HepG2 (cell line): ENCODE results near the gene NAT9. TPM values are rescaled to one million over a fixed set of nuclear protein-coding genes. Genes with fewer than 3 reads are reported as not detected.

Experiments
- ATAC-seq: fragments of 200-7000 bp; cut with Tn5 transposase; 3 replicates; pipeline ENCODE4 v1.9.1; 2020; ENCODE audit warnings: mild to moderate bottlenecking, moderate library complexity
- BruUV-seq: library from RNA; stranded (reverse); fragments of 400-500 nt; replicated peaks from 2 replicates; lab custom pipeline; 2021; lab: Mats Ljungman, UMichigan
- CTCF ChIA-PET: fragments of 300-600 bp; formaldehyde crosslinking; extraction: SDS; loops from one replicate; lab custom pipeline; 2021; ENCODE audit warnings: low total read pairs, inconsistent platforms, low intra/inter-chr PET ratio; lab: Yijun Ruan, JAX
- POLR2A ChIA-PET: fragments of 350-600 bp; sonication (Branson Sonifier 250); formaldehyde crosslinking; loops from one replicate; lab custom pipeline; 2020; ENCODE audit warnings: antibody characterized with exemption, inconsistent platforms; lab: Yijun Ruan, JAX
- DNase-seq: peaks from one replicate; pipeline ENCODE4 v3.0.0-alpha.2; 2015; ENCODE audit warnings: low spot score
- FAIRE-seq: peaks from 3 replicates; lab custom pipeline; 2011; peaks lifted over from hg19 to GRCh38; lab: Jason Lieb, UNC
- H2AFZ ChIP-seq: one replicate; pipeline ENCODE4 v1.6.1; 2011; ENCODE audit warnings: low read length, inconsistent platforms
- H3K27ac ChIP-seq: fragments of 300-600 bp; 3 replicates; pipeline ENCODE4 v1.8.0; 2011; ENCODE audit warnings: mixed run types, mild to moderate bottlenecking, mixed read lengths, low read length, inconsistent platforms; ENCODE audit not compliant: insufficient read depth; ENCODE audit errors: extremely low read length
- H3K27me3 ChIP-seq, 2 experiments: fragments of 200-600 bp in 1 of 2; 2 replicates in 1 of 2; 3 replicates in 1 of 2; pipeline versions ENCODE4 v1.6.0 to v1.8.0; 2011; ENCODE audit warnings: low read length in 2 of 2, mild to moderate bottlenecking in 2 of 2, moderate library complexity in 2 of 2, inconsistent platforms in 1 of 2; ENCODE audit not compliant: insufficient read depth in 2 of 2, control insufficient read depth in 1 of 2
- H3K36me3 ChIP-seq, 2 experiments: fragments of 200-600 bp in 1 of 2; replicated peaks in 1 of 2; 2 replicates in 1 of 2; 3 replicates in 1 of 2; pipeline versions ENCODE4 v1.5.1 to v1.8.0; 2011; ENCODE audit warnings: low read length in 2 of 2, inconsistent platforms in 1 of 2; ENCODE audit not compliant: insufficient read depth in 2 of 2, control insufficient read depth in 1 of 2
- H3K4me1 ChIP-seq: 2 replicates; pipeline ENCODE4 v1.5.1; 2012; ENCODE audit warnings: low read length, inconsistent platforms; ENCODE audit not compliant: insufficient read depth
- H3K4me2 ChIP-seq: 2 replicates; pipeline ENCODE4 v1.6.0; 2011; ENCODE audit warnings: low read depth, low read length, inconsistent platforms
- H3K4me3 ChIP-seq, 3 experiments: fragments of 200-600 bp in 1 of 3; sonication (generic), shearing (Covaris generic) in 1 of 3; replicated peaks in 1 of 3; 2 replicates each; pipeline ENCODE4 v1.5.1; 2011 to 2016; ENCODE audit warnings: low read length in 3 of 3, inconsistent platforms in 2 of 3, low read depth in 2 of 3, mild to moderate bottlenecking in 2 of 3, control low read depth in 1 of 3, mixed read lengths in 1 of 3; ENCODE audit not compliant: insufficient read depth in 1 of 3
- H3K79me2 ChIP-seq: one replicate; pipeline ENCODE4 v1.6.1; 2011; ENCODE audit warnings: low read length, inconsistent platforms; ENCODE audit not compliant: insufficient read depth
- H3K9ac ChIP-seq: 2 replicates; pipeline ENCODE4 v1.6.0; 2011; ENCODE audit warnings: mild to moderate bottlenecking, low read depth, low read length, inconsistent platforms; ENCODE audit not compliant: insufficient read depth
- H3K9me3 ChIP-seq: 2 replicates; pipeline ENCODE4 v1.5.1; 2012; ENCODE audit warnings: mild to moderate bottlenecking, low read length
- H4K20me1 ChIP-seq: 2 replicates; pipeline ENCODE4 v1.6.0; 2011; ENCODE audit warnings: inconsistent platforms, mild to moderate bottlenecking, low read length, moderate library complexity; ENCODE audit not compliant: insufficient read depth
- CENPBD1 ChIP-seq: sonication (generic); formaldehyde crosslinking; IDR thresholded peaks from 2 replicates; pipeline ENCODE4 v1.8.0; 2022; ENCODE audit warnings: missing genetic modification reagents, low read depth, mild to moderate bottlenecking, borderline replicate concordance
- EZH2 ChIP-seq: conservative IDR thresholded peaks from 2 replicates; pipeline ENCODE4 v1.6.1; 2012; ENCODE audit warnings: mild to moderate bottlenecking, low read depth, low read length, moderate library complexity
- HNRNPLL ChIP-seq: fragments of 200-400 bp; formaldehyde crosslinking; IDR thresholded peaks from 2 replicates; pipeline ENCODE4 v1.6.1; 2017; ENCODE audit warnings: mild to moderate bottlenecking, low read depth, low read length; ENCODE audit not compliant: poor library complexity, severe bottlenecking
- LCORL ChIP-seq, 2 experiments: fragments of 450-650 bp in 1 of 2; sonication (generic) in 1 of 2; formaldehyde crosslinking in 1 of 2; IDR thresholded peaks; 2 replicates each; pipeline versions ENCODE4 v1.5.0 to v1.6.1; 2017 to 2020; ENCODE audit warnings: antibody characterized with exemption in 1 of 2, missing genetic modification reagents in 1 of 2
- MBD4 ChIP-seq: IDR thresholded peaks from 2 replicates; pipeline ENCODE4 v1.6.1; 2012; ENCODE audit warnings: low read length, inconsistent platforms, borderline replicate concordance
- MIXL1 ChIP-seq: IDR thresholded peaks from 2 replicates; pipeline ENCODE4 v1.6.1; 2016
- SPEN ChIP-seq: sonication (generic); formaldehyde crosslinking; IDR thresholded peaks from 2 replicates; pipeline ENCODE4 v1.5.1; 2020; ENCODE audit warnings: low read depth, mild to moderate bottlenecking, missing genetic modification reagents
- ZGPAT ChIP-seq: IDR thresholded peaks from 2 replicates; pipeline ENCODE4 v1.6.1; 2016; ENCODE audit warnings: mild to moderate bottlenecking
- ZIK1 ChIP-seq: sonication (generic); formaldehyde crosslinking; IDR thresholded peaks from 2 replicates; pipeline ENCODE4 v1.5.0; 2020; ENCODE audit warnings: mild to moderate bottlenecking, low read depth, missing genetic modification reagents, borderline replicate concordance
- ZNF350 ChIP-seq: sonication (generic); formaldehyde crosslinking; IDR thresholded peaks from 2 replicates; pipeline ENCODE4 v1.4.0; 2020; ENCODE audit warnings: mild to moderate bottlenecking, low read depth, missing genetic modification reagents, borderline replicate concordance
- ZNF609 ChIP-seq: sonication (generic); formaldehyde crosslinking; IDR thresholded peaks from 2 replicates; pipeline ENCODE4 v1.4.0; 2020; ENCODE audit warnings: mild to moderate bottlenecking, missing genetic modification reagents, borderline replicate concordance
- ZNF616 ChIP-seq: sonication (generic); formaldehyde crosslinking; IDR thresholded peaks from 2 replicates; pipeline ENCODE4 v1.5.0; 2020; ENCODE audit warnings: low read depth, mild to moderate bottlenecking, missing genetic modification reagents
- ZNF737 ChIP-seq: sonication (generic); formaldehyde crosslinking; IDR thresholded peaks from 2 replicates; pipeline ENCODE4 v1.5.0; 2020; ENCODE audit warnings: missing genetic modification reagents, mild to moderate bottlenecking, borderline replicate concordance
- whole genome bisulfite sequencing: methylation state at CpG from one replicate; pipeline ENCODE4 v1.1.6; 2017; ENCODE audit warnings: low lambda C conversion rate; 5-methylcytosine and 5-hydroxymethylcytosine counted together
- in situ Hi-C: cut with HindIII; loops from 2 replicates; pipeline ENCODE4 v1.10.0; 2017; ENCODE audit warnings: low pct_unique_long_range_greater_than_20kb; ENCODE audit not compliant: extremely low pct_ligation_motif_present
- intact Hi-C: fragments of 100-400 bp; cut with micrococcal nuclease; formaldehyde crosslinking; loops from one replicate; pipeline ENCODE4 v1.10.0; 2022; ENCODE audit not compliant: unreplicated experiment
- polyA plus RNA-seq, 8 experiments: library from polyadenylated mRNA; depleted of rRNA in 3 of 8; stranded (reverse) in 7 of 8; unstranded in 1 of 8; fragments of >200 nt; fragmentation: Illumina TruSeq in 4 of 8; extraction: Trizol in 4 of 8; gene quantifications; 2 replicates each; pipeline versions ENCODE4 v1.2.1 to v1.2.3, GENCODE V29; 2011 to 2016; ENCODE audit warnings: low read depth in 4 of 8, missing spikeins in 1 of 8, mixed read lengths in 1 of 8; ENCODE audit not compliant: insufficient read depth in 1 of 8
- total RNA-seq, 5 experiments: library from RNA; depleted of rRNA; stranded (reverse); fragments of >200 nt; fragmentation: Illumina TruSeq; extraction: Trizol; gene quantifications; 2 replicates each; pipeline ENCODE4 v1.2.3, GENCODE V29; 2016; ENCODE audit warnings: low read depth in 1 of 5

NAT9 gene
- total and polyA plus RNA-seq, 2 of the 13 experiments (the other 11 are each of a cell fraction or from before 2014, with no cell fraction given), result 39.7 to 44.2 TPM

- H3K27me3 ChIP-seq, result no peaks in the 10 kb centered on the region; a peak in 1 of 5 replicates
- FAIRE-seq (no peak), DNase-seq (no peak), ATAC-seq (no peak)
- peaks cover 60% of the 10 kb centered on the region for H3K79me2 ChIP-seq
- ChIA-PET CTCF (interaction anchor here (1.6 to 9.0 kb wide), 2 partner anchors 22 to 32 kb away, joined by 8 to 219 read pairs; partner anchors contain the start of gene NAT9), POLR2A (interaction anchor here (1.0 to 21.5 kb wide), 12 partner anchors 8 to 327 kb away, joined by 3 to 1459 read pairs (median 5); partner anchors contain the start of genes FDXR, NAT9 and RAB37)
- H3K9ac ChIP-seq, result peak overlapping the region; percentile 94
- H3K27ac ChIP-seq, result peak overlapping the region; percentile 96
- no peaks in the 10 kb centered on the region for H3K9me3 ChIP-seq
- H3K4me2 ChIP-seq, result peak overlapping the region; percentile 97
- no peak overlapping the region for H2AFZ ChIP-seq
- peaks cover 74% of the 10 kb centered on the region for H3K4me1 ChIP-seq
- peaks cover 1 to 17% of the 10 kb centered on the region in 2 experiments; a peak in 4 of 5 replicates for H3K36me3 ChIP-seq
- intact Hi-C loops, result loop anchor here (1.0 kb wide), 1 partner anchor 11 kb away; no protein-coding TSS in a partner anchor
- peak overlapping the region; percentile 95 to 99 (median 99) for H3K4me3 ChIP-seq
- in situ Hi-C loops, result loop anchor here (5.0 to 10.0 kb wide), 2 partner anchors 33 to 315 kb away; partner anchors contain the start of gene GPRC5C
- H4K20me1 ChIP-seq, result peaks cover 14% of the 10 kb centered on the region
- no TSS peak for BruUV-seq
- WGBS, result 0% methylated on average over 25 of the region's 46 CpGs
- TF ChIP-seq LCORL (IDR thresholded peaks at IDR 0.05) (no peak), LCORL (CRISPR knock-in tag; IDR thresholded peaks at IDR 0.05) (no peak), ZGPAT (CRISPR knock-in tag) (no peak), CENPBD1 (CRISPR knock-in tag) (no peak; the same call in 1 of the 2 replicates), ZNF616 (CRISPR knock-in tag) (peak; percentile 4; the same call in 1 of the 2 replicates), MIXL1 (CRISPR knock-in tag) (no peak), EZH2 (no peak), SPEN (no peak), ZNF609 (no peak; the same call in 1 of the 2 replicates), MBD4 (no peak), ZIK1 (no peak), HNRNPLL (no peak), ZNF350 (no peak), ZNF737 (CRISPR knock-in tag) (peak; percentile 30; the same call in 1 of the 2 replicates)
These were observed 26.7 kb downstream of the NAT9 start for GRCh38 chr17:74749279-74750038.
